OCI-M1 (cell line): ENCODE measurements around the gene ZNF224.

Experiments
- DNase-seq: peaks from one replicate; lab custom pipeline; 2025; lab: John Stamatoyannopoulos, UW

ZNF224 gene

GRCh38 chr19:44131955-44132354, 37.8 kb downstream of the ZNF224 start:
- no peak for DNase-seq

GRCh38 chr19:44141191-44142058, 47.3 kb downstream of the ZNF224 start, which contains the start of gene ZNF234:
Gene ZNF234, plus strand, starts transcription at chr19:44141554. Its CDS starts 3,079 bp downstream, at chr19:44144633.
- DNase-seq = peak; percentile 89

- DNase-seq = peak; percentile 74
These were observed 47.9 kb downstream of the ZNF224 start for GRCh38 chr19:44142059-44142433.

- DNase-seq = no peak
These were observed 55.6 kb downstream of the ZNF224 start for GRCh38 chr19:44149776-44150175.

- no peak for DNase-seq
These were observed 57.3 kb downstream of the ZNF224 start for GRCh38 chr19:44151491-44151890.

- no peak for DNase-seq
These were observed 62.3 kb downstream of the ZNF224 start for GRCh38 chr19:44156475-44156874.
